Left renal pelvis (tissue), 4 donors: Measurements from ENCODE around the gene ACSBG1. TPM values are rescaled to one million over a fixed set of nuclear protein-coding genes. Genes with fewer than 3 reads are reported as not detected.
"Not testable (repeated sequence)": the region's sequence is repeated elsewhere in the genome, so short reads cannot be mapped to it uniquely, and the experiment has no call there.

Experiments
- DNase-seq, 4 donors: peaks; one replicate each; pipeline ENCODE4 v3.0.0-alpha.2; 2013; ENCODE audit warnings: low read depth in 4 of 4, low spot score in 3 of 4
- polyA plus RNA-seq, 4 donors: library from polyadenylated mRNA; unstranded; fragments of 120-200 nt; gene quantifications; one replicate each; pipeline ENCODE4 v1.2.1, GENCODE V29; 2013; ENCODE audit not compliant: insufficient read length in 4 of 4

ACSBG1 gene
- polyA plus RNA-seq, 4 donors: 0.73 to 1.7 (median 1.2) TPM

DNA sequence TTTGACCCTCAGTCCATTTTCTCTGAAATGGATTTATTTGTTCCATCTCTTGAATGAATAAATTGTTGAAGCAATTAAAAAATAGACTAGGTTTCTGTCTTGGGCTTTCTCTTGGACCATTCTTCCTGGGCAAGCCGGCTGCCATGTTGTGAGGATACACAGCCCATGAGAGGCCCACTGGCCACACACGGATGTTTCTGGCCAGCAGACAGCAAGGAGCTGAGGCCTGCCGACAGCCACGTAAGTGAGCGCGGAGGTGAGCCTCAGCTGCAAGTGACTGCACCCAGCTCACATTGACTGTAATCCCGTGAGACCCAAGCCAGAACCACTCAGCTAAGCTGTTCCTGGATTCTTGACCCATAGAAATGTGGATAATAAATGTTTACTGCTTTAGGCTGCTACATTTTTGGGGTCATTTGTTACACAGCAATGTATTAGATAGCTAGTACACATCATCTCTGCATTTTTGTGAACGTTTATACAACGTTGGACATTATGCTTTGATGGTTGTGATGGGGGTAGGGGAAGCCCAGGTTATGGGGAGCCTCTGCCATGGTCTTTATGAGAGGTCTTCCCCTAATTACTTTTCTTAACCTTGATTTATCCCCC, 62.4 kb downstream of the ACSBG1 start:
- no peak for DNase-seq

DNA sequence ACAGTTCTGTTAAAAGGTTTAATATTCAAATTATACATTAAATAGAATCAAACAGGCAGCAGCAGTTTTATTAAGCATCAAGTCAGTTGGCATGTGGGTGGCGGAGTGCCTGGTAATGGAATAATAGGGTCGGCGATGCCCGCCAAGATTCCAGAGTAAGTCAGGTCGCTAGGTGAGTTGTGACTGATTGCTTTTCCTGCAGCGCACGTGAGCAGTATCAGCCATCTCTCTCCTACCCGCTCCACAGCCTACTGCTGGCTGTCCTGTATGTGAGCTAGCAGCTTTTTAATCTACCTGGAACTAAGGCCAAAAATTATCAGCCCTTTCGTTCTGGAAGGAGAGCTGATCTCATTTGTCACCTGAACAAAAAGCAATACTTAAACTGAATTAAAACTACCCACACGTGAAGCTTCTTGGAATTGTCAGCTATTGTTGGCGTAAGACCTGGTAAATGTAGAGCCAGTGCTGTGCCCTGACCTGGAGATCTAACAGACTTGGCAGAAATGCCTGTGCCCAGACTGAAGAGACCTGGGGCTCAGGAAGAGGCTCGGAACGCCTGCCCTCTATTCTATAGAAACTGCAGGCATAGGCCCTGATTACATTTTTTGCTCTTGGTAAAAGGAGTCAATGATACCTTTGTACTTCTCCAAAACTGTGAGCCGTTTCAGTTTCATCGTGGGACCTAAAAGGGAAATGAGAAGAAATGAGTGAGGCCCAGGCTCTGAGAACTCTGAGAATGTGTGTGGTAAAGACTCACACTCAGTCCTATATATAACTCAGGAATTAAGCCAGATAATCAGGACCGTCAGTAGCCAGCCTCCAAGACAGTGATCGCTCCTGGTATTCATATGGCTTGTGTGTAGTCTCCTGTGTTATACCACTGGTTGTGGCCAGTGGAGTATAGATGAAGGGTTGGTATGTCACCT, 63.3 kb downstream of the ACSBG1 start:
- no peak for DNase-seq

DNA sequence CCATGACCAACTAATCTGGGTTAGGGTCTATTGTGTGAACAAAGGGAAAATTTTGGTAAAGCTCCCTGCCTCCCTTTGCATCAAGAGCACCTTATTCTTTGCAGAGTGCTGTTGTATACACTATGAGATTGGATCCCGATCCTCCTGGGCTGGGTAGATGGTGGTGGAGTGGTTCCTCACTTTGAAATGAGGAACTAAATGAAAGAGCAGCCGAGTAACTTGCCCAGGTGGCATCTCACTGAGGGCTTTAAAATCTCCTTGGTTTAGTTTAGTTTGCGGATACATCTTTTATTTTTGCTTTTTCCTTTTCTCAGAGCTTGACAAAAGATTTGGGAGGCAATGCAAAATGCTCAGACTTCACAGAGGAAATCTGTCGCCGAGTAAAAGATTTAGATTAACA, 65.8 kb downstream of the ACSBG1 start:
- DNase-seq: no peak

DNA sequence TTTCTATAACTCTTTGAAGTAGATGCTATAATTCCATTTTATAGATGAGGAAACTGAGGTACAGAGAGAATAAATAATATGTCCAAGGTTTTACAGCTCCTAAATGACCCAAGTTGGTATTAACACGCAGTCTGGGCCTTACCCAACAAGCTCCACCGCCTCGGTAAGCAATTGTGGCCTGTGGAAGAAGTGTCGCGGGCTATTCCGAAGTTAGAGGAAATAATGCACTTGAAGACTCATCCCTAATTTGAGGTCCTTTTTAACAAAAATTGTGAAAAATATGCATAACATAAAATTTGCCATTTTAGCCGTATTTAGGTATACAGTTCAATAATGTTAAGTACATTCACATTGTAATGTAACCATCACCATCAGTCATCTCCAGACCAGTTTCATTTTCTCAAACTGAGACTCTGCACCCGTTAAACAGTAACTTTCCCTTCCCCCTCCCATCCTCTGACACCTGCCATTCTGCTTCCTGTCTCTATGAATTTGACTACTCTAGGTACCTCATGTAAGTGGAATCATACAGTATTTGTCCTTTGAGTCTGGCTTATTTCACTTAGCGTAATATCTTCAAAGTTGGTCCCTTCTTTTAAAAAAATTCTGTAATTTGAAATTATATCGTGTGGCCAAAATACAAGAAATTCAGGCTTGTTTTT, 67.0 kb downstream of the ACSBG1 start:
- DNase-seq: no peak

DNA sequence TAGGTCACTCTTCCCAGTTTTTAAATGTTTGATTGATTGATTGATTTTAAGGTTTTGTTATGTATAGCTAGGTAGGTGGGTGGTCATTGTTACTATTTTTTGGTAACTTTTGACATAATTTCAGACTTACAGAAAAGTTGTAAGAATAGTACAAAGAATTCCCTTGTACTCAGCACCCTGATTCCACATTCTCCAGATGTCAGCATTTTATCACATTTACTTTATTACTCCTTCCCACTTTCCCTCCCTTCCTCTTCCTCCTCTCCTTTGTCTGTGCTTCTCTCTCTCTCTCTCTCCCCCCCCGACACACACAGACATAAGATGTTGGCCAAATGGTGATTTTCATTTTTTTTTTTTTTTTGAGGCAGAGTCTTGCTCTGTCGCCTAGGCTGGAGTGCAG, 70.4 kb downstream of the ACSBG1 start:
- DNase-seq: no peak

DNA sequence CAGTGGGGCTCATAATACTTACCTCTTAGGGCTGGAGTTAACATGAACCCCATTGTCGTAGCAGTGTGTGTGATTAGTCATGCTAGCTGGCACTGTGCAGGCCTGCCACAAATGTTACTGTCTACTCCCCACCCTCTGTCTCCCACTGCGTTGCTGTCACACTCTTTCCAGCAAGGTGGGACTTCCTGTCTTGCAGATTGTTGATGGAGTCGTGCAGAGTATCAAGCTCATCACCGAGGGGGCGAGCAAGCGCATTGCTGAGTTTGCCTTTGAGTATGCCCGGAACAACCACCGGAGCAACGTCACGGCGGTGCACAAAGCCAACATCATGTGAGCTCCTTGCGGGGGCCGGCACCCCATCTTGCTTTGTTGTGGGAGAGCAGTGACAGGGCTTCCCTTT, 72.3 kb downstream of the ACSBG1 start:
- DNase-seq: no peak

DNA sequence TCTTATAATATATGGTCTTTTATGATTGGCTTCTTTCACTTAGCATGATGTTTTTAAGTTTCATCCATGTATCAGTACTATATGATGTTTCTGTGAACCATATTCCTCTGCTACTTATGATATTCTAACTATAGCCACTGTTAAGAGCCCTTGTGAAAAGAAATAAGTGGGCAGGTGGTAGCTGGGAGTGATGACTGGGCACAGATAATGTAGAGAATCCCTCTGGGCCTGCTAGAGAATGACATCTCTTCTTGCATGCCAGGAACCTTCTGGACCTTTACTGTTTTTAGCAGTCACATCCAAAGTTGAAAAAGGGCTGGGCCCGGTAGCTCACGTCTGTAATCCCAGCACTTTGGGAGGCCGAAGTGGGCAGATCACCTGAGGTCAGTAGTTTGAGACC, 75.0 kb downstream of the ACSBG1 start:
- DNase-seq: no peak

DNA sequence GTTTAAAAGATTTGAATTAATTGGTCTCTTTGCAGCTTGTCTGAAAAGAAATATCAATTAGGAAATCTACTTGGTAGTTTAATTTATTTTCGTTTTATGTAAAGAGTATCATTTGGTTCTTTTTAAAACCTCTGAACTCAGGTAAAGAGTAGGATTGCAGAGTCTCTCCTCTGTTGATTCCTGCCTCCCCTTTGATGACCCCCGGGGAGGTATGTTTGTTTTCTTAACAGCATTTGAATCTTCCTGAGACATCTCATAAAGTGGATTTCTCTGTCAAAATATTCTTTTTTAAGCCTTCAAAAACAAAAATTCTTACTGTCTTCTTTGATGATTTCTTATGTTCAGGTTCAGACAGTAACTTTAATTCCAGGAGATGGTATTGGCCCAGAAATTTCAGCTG, 77.2 kb downstream of the ACSBG1 start:
- no peak for DNase-seq

DNA sequence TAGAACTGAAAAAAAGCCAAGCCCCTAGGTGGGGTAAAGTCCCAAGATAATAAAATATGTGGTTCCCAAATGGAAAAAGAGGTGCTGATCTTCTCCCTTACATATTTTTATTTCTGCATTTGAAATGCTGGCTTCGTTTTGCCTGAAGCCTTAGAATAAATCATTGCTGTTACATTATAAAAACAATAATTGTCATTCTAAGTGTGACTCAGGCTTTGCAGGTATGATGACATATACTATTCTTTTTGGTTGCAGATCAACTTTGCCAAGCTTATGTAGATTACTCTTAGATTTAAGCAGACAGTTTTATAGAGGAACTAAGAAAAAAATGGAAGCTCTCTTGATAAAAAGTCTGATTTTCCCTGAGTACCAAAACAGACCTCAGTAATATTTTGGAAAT, 77.7 kb downstream of the ACSBG1 start:
- DNase-seq: no peak

DNA sequence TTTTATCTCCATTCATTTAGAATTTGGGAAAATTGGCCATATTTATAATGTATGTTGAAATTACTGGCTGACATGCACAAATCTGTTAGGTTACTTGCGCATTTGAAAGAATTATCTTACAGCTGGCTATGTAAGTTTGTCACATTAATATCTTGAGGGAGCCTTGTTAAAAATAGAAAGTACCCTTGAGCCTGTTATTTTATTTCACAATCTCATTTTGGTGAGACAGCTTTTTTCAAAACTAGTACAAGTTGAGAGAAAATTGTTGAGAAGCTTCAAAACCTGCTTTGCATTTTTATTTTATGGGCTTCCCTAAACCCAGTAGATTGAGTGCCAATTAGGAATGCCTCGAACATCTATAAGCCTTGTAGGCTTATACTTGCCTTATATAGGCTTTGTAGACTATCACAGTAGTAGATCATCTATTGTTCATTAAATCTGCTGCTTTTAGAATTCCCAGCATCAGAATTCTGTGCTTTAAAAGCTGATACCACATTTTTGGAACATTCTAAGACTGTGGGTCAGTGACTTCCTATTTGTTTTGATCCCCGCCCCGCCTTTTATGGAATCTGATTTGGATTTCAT, 78.9 kb downstream of the ACSBG1 start:
- no peak for DNase-seq

DNA sequence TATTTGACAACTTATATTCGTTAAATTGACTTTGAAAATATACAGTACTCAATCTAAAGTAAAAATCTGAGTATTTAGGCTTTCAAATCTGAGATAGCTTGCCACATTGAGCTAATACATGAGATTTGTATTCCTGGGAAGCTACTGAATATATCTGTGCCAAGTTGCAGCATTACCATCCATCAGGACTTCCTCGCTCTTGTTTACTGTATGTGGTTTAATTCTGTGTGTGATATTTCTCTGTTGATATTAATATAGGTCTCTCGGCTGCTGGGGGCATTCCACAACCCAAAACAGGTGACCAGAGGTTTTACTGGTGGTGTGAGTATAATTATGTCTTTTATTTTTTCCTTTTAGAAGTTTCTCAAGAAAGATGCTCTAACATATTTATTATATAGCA, 79.4 kb downstream of the ACSBG1 start:
- DNase-seq: no peak

DNA sequence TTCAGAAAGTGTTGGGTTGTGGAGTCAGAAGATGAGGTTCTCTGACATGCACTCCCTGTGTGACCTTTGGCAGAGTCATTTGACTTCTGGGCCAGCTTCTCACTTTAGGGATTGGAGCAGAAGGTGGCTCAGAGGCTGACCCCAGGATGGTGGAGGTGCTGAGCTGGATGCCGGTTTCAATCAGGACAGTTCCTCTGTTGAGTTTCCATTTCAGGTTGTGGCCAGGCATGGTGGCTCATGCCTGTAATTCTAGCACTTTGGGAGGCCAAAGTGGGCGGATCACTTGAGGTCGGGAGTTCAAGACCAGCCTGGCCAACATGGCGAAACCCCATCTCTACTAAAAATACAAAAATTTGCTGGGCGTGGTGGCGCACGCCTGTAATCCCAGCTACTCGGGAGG, 83.3 kb downstream of the ACSBG1 start:
- DNase-seq: not testable (repeated sequence)

DNA sequence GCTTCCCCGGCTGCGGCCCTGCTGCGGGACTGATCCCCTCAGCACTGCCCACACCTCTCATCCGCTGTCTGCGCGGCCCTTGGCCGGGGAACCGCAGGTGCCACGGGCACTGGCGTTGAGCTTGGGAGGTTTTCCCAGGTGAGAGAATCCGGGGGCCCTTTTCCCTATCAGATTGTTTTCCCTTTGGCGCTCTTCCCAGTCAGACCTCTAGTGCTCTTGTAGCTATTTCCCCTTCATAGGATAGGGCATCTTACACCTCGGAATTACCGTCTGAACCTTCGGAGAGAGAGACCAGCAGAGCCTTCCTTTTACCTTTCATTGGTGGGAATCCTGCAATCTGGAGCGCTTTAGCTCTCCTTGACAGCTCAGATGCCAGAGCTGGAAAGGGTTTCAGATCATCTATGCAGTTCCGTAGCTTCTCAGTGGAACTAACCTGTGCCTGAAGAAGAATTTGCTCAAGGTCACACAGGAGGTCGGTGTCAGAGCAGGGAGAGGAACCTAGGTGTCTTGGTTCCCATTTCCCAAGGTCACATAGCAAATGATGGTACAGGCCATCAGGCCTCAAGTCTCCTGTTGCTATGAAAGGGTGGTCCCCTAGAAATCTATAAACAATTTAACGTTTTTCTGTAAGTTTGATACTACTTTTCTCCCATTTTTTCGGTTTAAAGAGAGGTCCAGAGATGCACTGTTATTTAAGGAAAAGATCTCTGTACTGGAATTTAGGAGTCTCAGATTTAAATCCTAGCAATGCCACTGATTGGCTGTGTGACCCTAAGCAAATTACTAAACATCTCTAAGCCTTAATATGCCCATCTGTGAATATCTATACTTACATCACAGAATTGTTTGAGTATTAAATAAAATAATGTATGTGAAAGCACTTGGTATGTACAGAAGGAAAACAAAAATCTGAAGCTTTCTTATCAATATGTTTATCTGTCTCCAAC, 84.3 kb downstream of the ACSBG1 start:
- DNase-seq: no peak

DNA sequence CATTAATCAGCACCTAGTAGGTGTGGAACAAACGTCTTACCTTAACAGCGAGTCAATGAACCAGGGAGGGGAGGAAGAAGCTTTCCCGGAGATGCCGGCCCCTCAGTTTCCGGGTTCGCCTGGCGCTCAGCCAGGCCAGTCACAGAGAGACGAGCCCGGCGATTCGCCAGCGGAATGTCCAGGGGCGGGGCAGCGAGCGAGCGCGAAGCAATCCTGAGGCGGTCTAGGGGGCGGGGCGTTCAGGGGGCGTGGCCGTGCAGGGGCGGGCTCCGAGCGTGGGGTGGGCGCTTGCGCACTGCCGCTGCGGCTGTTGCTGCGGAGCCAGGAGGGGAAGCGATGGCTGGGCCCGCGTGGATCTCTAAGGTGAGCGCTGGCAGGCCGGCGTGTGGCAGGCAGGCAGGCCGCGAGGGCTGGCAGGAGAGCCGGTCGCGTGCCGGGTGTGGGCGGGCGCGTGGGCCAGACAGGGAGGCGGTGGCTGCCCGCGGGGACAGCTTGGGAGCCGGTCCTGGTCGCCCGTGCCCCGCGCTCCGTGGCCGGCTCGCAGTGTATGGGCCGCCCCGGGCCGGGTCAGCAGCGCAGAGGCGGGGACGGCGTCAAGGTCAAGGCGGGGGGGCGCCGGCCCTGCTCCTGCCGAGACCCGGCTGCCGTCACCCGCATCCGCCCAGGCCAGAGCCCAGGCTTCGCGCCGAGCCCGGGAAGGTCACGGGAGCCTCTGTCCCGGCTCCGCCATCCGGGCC, 85.1 kb downstream of the ACSBG1 start, which contains the start of gene IDH3A:
TSS of gene IDH3A (plus strand) at position 295 of the 737 bp plus-strand sequence. CDS start at position 337, 42 bp downstream.
- DNase-seq: peak; percentile 95 to 98 (median 96)

DNA sequence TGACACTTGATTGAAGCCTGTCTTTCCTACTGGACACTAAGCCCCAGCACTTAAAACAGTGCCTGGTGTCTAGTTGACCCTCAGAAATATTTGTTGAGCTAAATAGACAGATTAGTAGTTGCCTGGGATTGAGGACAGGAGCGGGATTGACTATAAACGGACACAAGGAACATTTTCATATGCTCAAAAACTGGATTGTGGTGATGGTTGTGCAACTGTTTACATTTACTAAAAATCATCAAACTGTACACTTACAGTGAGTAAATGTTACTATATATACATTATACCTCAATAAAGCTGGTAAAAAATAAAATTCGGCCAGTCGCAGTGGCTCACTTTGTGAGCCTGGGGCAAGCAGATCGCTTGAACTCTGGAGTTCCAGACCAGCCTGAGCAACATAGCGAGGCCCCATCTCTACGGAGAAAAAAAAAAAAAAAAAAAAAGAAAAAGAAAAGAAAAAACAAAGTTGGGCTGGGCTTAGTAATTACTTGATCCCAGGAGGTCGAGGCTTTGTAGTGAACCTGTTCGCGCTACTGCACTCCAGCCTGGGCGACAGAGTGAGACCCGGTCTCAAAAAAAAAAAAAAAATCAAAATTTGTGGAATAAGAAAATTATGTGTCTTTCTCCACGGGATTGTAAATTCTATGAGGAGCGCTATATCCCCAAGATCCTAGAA, 85.8 kb downstream of the ACSBG1 start:
- DNase-seq: no peak

DNA sequence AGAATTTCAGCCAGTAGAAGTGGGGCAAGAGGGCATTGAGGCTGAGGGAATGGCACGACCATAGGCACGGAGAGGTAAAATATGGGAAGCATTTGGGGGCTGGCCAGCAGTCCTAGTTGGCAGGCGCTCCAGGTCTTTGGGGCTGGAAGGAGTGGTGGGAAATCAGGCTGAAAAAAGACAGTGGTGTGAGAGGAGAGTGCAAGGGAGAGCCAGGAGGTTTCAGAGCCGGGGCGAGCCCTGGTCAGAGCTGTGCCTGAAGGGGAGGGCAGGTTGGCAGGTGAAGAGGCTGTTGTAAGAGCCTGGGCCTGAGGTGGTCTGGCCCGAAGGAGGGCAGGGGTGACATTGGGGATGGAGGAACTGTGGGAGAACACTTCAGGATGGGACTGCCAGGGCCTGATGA, 86.8 kb downstream of the ACSBG1 start:
- no peak for DNase-seq

DNA sequence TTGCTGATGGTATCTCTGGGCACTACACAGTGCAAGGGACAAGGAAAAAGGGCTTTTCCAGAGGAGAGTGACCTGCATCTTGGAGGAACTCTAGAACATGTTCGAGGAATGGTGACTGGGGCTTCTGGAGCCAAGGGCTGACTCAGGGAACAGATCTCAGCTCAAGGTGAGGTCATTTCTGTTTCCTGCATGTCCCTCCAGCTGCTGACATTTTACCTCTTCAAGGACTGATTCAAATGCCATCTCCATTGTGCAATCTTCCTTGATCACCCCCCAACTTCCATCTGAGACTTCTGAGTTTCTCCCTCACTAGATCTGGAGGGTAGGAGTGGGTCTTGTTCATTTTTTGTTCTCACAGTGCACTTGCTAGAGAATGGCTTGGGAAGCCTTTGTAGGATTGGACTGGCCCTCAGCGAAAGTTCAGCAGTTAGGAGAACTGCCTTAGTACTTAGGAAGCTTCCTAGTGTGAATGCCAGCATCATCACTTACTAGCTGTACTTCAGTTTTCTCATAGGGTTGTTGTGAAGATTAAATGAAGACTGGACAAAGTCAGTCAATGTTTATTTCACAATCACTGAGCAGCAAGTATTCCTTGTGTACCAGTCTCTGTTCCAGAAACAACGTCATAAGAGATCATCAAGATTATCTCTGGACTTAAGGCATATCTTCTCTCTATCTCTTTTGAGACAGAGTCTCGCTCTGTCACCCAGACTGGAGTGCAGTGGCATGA, 87.8 kb downstream of the ACSBG1 start:
- no peak for DNase-seq

DNA sequence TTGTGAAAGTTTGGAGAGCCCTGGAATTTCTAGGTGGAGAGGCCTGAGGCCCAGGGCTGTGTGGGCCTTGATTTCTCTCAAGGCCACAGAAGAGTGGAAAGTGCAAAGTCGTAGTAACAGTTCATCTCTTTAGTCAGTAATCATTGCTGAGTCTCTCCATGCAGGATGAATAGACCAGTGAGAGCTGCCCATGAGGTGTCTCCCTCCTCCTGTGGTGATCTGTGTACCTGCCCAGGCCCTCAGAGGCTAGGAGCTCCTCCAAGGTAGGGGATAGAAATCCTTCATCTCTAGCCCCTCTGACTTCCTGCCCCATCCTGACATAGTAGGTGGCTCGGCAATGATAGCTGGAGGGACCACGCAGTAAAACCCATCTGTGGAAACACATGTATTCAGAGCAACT, 92.0 kb downstream of the ACSBG1 start:
- DNase-seq: no peak
